GM19324 (cell line): Measurements from ENCODE around the gene TRIM16.
"Not testable (repeated sequence)": the region's sequence is repeated elsewhere in the genome, so short reads cannot be mapped to it uniquely, and the experiment has no call there.

Source experiments
- ATAC-seq: cut with Tn5 transposase; IDR thresholded peaks from one replicate; pipeline ENCODE4 v1.9.1; 2021; ENCODE audit warnings: mild to moderate bottlenecking, moderate library complexity; ENCODE audit not compliant: unreplicated experiment, low FRiP score

The TRIM16 gene

GRCh38 chr17:15622124-15622523 lies 62.0 kb downstream of the TRIM16 start:
- not testable (repeated sequence) for ATAC-seq

DNA sequence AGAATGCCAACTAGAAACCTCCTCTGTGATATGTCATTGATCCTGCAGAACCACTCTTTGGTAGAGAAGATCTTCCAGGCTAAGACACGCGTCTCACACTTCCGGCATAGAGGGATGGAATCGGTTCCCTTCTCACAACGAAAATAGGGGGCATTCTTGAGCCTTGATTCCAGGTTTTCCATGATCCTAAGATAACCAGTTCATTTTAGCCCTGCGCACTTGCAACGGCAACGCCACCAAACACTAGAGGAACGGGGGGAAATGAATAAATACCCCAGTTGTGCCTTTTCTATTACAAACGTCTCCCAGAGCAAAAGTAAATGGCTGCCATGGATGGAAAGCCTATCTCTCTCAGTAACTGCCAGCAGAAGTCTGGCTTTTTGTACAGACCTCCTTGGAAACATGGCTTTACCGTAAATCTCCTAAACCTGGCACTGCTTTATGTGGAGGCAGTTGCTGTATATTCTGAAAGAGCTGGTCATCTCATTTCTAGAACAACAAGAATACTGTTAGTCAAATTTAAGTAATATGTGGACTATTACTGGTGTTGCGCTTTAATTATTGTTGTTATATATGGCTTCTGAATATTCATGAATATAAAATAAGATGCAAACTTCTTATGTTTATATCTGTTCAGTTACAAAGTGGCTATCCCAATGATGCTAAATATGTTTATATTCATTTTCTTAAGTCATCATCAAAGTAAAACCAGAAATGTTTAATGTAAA lies 64.6 kb downstream of the TRIM16 start, which contains the start of gene FBXW10B:
Gene FBXW10B, minus strand, starts transcription at position 374 of the 728 bp plus-strand sequence. Its CDS starts 192 bp downstream, at position 182.
- ATAC-seq, result not testable (repeated sequence)

DNA sequence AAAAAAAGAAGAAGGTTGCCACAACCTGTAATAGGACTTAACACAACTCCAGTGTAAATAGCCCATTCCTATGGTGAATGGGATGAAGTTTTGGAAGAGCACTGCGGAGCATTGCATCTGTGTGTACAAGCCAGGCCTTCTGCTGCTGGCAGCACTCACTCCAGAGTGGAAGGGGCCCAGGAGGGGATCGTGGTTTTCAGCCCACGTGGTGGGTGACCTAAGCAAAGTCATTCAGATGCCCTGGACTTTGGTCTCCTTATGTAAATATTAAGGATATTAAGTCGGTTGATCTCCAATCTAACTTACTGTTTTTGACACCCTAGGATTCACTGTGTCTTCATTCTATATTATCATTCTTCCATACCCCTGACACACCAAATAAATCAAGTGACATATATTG lies 67.3 kb downstream of the TRIM16 start:
- not testable (repeated sequence) for ATAC-seq

- not testable (repeated sequence) for ATAC-seq
These were observed 68.3 kb downstream of the TRIM16 start for GRCh38 chr17:15615850-15616249.

- ATAC-seq, result not testable (repeated sequence)
These were observed 71.0 kb downstream of the TRIM16 start for GRCh38 chr17:15613111-15613510.

GRCh38 chr17:15592960-15593359 lies 91.2 kb downstream of the TRIM16 start:
- not testable (repeated sequence) for ATAC-seq

- not testable (repeated sequence) for ATAC-seq
These were observed 92.1 kb downstream of the TRIM16 start for GRCh38 chr17:15591986-15592385.

DNA sequence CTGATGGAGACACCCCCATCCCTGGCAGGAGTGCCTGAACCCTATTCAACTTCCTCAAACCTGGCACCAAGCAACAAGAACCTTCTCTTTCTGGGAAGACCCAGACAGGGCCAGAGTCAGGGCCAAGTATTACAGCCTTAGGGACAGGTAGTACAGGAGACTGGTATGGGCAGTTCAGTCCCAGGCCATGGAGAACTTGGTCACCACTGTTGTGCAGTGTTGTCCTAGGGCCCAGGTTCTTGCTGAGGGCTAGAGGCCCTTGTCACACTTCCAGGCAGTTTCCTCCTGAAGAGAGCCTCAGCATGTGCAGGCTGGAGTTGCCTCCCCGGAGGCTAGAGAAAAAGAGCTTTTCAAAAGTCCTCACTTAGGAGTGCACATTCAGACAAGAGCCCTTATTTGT lies 93.3 kb downstream of the TRIM16 start:
- not testable (repeated sequence) for ATAC-seq

- not testable (repeated sequence) for ATAC-seq
These were observed 94.3 kb downstream of the TRIM16 start for GRCh38 chr17:15589544-15590536.

DNA sequence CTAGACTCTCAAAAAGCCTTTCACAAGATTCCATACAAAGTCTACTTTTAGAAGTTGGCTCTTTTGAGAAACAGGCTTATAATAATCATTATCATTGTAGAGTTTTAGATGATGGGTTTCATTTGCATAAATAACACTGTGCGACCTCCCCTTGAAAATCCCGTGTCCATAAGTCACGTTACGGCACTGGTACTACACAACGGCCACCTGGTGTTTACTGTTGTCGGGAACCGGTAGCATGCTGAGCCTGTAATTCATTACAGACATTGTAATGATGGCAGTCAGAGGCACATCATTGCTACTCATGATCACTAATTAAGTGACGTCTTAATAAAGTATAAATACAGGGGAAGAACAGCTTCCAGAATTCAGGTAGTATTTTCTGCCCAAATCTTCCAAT lies 96.1 kb downstream of the TRIM16 start:
- ATAC-seq, result not testable (repeated sequence)

DNA sequence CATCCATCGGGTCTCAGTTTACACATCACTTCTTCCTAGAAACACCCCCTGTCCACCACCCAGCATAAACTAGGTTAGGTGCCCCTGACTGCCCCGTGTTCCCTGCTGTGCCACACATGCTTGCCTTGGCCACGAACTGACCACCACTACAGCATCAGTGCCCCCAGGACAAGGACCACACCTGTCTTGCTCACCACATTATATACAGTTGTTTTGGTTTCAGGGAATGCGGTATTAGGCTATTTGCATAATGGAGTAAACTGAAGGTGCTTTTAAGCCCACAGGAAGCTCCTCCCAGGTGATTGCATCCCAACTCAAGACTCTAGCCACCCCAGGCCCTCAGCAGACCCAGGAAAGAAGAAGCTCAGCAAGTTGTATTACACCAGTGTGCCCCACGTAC lies 100.8 kb downstream of the TRIM16 start:
- ATAC-seq, result not testable (repeated sequence)

- not testable (repeated sequence) for ATAC-seq
These were observed 102.6 kb downstream of the TRIM16 start for GRCh38 chr17:15581462-15581861.
